ENCODE data around the gene DCP1B. TPM values are rescaled to one million over a fixed set of nuclear protein-coding genes. Genes with fewer than 3 reads are reported as not detected.

The DCP1B gene
- total RNA-seq, 1 experiment from 2014 or later = 4.8 TPM

DNA sequence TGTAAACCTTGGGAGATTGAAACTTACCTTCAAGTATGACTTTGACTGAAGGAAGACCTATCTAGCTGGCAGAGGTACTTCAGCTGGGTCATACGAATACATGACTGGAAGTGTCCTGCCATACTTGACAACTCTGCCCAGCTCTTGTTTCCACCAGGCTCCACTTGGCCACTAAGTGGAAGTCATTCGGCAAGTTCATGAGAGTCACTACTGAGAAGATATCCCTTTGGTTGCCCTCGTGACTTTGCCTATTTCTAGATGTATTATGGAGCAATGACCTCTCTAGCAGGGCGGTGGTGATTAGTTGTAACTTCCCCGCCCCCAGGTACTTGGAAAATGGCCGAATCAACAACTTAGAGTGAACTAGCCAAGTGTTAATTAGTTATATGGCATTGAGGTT, 39.9 kb upstream of the DCP1B start:
- in situ Hi-C loops (cut with HindIII; ENCODE audit: low pct_unique_long_range_greater_than_20kb, low sequenced_read_pairs) = no loop called here
- no peaks in the 10 kb centered on the region for H3K9me3 ChIP-seq (ENCODE audit: control insufficient read depth, insufficient read depth, low read depth, low read length)
- BruUV-seq (replicated peaks) = no TSS peak
- H3K27ac ChIP-seq (ENCODE audit: low read length) = no peak overlapping the region
- H3K36me3 ChIP-seq (ENCODE audit: control insufficient read depth, insufficient read depth, low read length) = no peaks in the 10 kb centered on the region
- peaks cover 8% of the 10 kb centered on the region for H3K27me3 ChIP-seq (ENCODE audit: control insufficient read depth, insufficient read depth, low read length)
- no peak for DNase-seq (ENCODE audit: low read depth, low spot score)
- H3K4me3 ChIP-seq (ENCODE audit: low read depth in 2 of 2, low read length in 2 of 2) = no peak overlapping the region
- ATAC-seq = no peak
- CTCF ChIA-PET = no interaction called here
- intact Hi-C loops (cut with micrococcal nuclease; ENCODE audit: unreplicated experiment) = no loop called here
- POLR2A ChIA-PET = no interaction called here
- H3K4me1 ChIP-seq (ENCODE audit: control insufficient read depth, insufficient read depth, low read length) = no peaks in the 10 kb centered on the region
- TF ChIP-seq TCF7L2 (IDR thresholded peaks at IDR 0.05; ENCODE audit: low read depth, low read length) = no peak
- TF ChIP-seq POLR2AphosphoS5 (IDR thresholded peaks at IDR 0.05; ENCODE audit: low read depth, low read length) = no peak
- TF ChIP-seq, protein P1, sequence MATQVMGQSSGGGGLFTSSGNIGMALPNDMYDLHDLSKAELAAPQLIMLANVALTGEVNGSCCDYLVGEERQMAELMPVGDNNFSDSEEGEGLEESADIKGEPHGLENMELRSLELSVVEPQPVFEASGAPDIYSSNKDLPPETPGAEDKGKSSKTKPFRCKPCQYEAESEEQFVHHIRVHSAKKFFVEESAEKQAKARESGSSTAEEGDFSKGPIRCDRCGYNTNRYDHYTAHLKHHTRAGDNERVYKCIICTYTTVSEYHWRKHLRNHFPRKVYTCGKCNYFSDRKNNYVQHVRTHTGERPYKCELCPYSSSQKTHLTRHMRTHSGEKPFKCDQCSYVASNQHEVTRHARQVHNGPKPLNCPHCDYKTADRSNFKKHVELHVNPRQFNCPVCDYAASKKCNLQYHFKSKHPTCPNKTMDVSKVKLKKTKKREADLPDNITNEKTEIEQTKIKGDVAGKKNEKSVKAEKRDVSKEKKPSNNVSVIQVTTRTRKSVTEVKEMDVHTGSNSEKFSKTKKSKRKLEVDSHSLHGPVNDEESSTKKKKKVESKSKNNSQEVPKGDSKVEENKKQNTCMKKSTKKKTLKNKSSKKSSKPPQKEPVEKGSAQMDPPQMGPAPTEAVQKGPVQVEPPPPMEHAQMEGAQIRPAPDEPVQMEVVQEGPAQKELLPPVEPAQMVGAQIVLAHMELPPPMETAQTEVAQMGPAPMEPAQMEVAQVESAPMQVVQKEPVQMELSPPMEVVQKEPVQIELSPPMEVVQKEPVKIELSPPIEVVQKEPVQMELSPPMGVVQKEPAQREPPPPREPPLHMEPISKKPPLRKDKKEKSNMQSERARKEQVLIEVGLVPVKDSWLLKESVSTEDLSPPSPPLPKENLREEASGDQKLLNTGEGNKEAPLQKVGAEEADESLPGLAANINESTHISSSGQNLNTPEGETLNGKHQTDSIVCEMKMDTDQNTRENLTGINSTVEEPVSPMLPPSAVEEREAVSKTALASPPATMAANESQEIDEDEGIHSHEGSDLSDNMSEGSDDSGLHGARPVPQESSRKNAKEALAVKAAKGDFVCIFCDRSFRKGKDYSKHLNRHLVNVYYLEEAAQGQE (IDR thresholded peaks at IDR 0.05; ENCODE audit: insufficient read depth in 1 of 2, low read depth in 2 of 2, low read length in 1 of 2) = no peak
- TF ChIP-seq SIN3A (IDR thresholded peaks at IDR 0.05; ENCODE audit: borderline replicate concordance, insufficient read depth, low read depth, low read length) = no peak
- TF ChIP-seq, protein P2, sequence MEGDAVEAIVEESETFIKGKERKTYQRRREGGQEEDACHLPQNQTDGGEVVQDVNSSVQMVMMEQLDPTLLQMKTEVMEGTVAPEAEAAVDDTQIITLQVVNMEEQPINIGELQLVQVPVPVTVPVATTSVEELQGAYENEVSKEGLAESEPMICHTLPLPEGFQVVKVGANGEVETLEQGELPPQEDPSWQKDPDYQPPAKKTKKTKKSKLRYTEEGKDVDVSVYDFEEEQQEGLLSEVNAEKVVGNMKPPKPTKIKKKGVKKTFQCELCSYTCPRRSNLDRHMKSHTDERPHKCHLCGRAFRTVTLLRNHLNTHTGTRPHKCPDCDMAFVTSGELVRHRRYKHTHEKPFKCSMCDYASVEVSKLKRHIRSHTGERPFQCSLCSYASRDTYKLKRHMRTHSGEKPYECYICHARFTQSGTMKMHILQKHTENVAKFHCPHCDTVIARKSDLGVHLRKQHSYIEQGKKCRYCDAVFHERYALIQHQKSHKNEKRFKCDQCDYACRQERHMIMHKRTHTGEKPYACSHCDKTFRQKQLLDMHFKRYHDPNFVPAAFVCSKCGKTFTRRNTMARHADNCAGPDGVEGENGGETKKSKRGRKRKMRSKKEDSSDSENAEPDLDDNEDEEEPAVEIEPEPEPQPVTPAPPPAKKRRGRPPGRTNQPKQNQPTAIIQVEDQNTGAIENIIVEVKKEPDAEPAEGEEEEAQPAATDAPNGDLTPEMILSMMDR (IDR thresholded peaks at IDR 0.05) = no peak

DNA sequence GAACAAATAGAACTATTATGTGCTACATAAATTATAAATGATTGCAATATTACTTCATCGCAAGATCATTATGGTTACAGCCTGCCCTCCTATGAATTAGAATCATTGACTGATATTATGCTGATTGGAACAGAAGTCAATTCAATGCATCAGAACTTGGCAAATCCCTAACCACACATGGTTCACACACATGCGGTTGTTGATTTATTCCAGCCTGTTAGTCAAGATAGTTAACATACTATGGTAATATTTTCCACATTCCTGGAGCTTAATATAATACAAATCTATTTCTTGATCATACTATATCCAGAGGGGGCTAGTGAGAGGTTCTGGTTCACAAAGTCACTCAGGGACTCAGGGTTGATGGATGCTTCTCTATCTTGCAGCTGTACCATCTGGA, 38.8 kb upstream of the DCP1B start:
- in situ Hi-C loops (cut with HindIII; ENCODE audit: low pct_unique_long_range_greater_than_20kb, low sequenced_read_pairs) (no loop called here), intact Hi-C loops (cut with micrococcal nuclease; ENCODE audit: unreplicated experiment) (no loop called here)
- no peaks in the 10 kb centered on the region for H3K36me3 ChIP-seq (ENCODE audit: control insufficient read depth, insufficient read depth, low read length)
- no peaks in the 10 kb centered on the region for H3K4me1 ChIP-seq (ENCODE audit: control insufficient read depth, insufficient read depth, low read length)
- TF ChIP-seq, protein P1 (IDR thresholded peaks at IDR 0.05; ENCODE audit: insufficient read depth in 1 of 2, low read depth in 2 of 2, low read length in 1 of 2) = no peak
- TF ChIP-seq, protein P2 (IDR thresholded peaks at IDR 0.05) = no peak
- H3K27ac ChIP-seq (ENCODE audit: low read length) = no peak overlapping the region
- no TSS peak for BruUV-seq (replicated peaks)
- H3K4me3 ChIP-seq (ENCODE audit: low read depth in 2 of 2, low read length in 2 of 2) = no peak overlapping the region
- DNase-seq (ENCODE audit: low read depth, low spot score) (no peak), ATAC-seq (no peak)
- ChIA-PET CTCF (no interaction called here), POLR2A (interaction anchor here (0.6 kb wide), 1 partner anchor 30 kb away, joined by 12 read pairs; no protein-coding TSS in a partner anchor)
- no peaks in the 10 kb centered on the region for H3K9me3 ChIP-seq (ENCODE audit: control insufficient read depth, insufficient read depth, low read depth, low read length)
- peaks cover 14% of the 10 kb centered on the region for H3K27me3 ChIP-seq (ENCODE audit: control insufficient read depth, insufficient read depth, low read length)
